ENCODE results near the gene CBLIF.
"Not testable (repeated sequence)": the region's sequence is repeated elsewhere in the genome, so short reads cannot be mapped to it uniquely, and the experiment has no call there.

Gene CBLIF

GRCh38 chr11:59829358-59829757 lies 15.9 kb downstream of the CBLIF start:
- Histone ChIP-seq H3K36me3 (ENCODE audit: control insufficient read depth, low read length) (no peaks in the 10 kb centered on the region), H3K79me2 (ENCODE audit: control insufficient read depth, low read length) (no peaks in the 10 kb centered on the region), H3K4me3 (ENCODE audit: low read length) (no peak overlapping the region), H4K20me1 (ENCODE audit: control insufficient read depth, insufficient read depth, low read depth, low read length) (no peaks in the 10 kb centered on the region), H3K27ac (ENCODE audit: low read depth, low read length) (no peak overlapping the region), H3F3A (ENCODE audit: control insufficient read depth, insufficient read depth) (no peaks in the 10 kb centered on the region), H3K4me1 (ENCODE audit: control insufficient read depth, low read length) (no peaks in the 10 kb centered on the region), H3K4me2 (ENCODE audit: low read length) (no peak overlapping the region), H3K9me2 (replicated peaks; ENCODE audit: control insufficient read depth, low read length) (no peaks in the 10 kb centered on the region), H3K9me3 (ENCODE audit: control insufficient read depth, insufficient read depth, low read length) (no peaks in the 10 kb centered on the region), H3K27me3 (ENCODE audit: control insufficient read depth, low read length) (no peaks in the 10 kb centered on the region)
- TF ChIP-seq EZH2phosphoT487 (IDR thresholded peaks at IDR 0.05; ENCODE audit: borderline replicate concordance, low read length) = no peak
- TF ChIP-seq CTCF (IDR thresholded peaks at IDR 0.05; ENCODE audit: low read depth, low read length, poor library complexity, severe bottlenecking) = no peak

- H4K20me1 ChIP-seq (ENCODE audit: control insufficient read depth, insufficient read depth, low read depth, low read length) = no peaks in the 10 kb centered on the region
- no peak overlapping the region for H3K27ac ChIP-seq (ENCODE audit: low read depth, low read length)
- peaks cover 7% of the 10 kb centered on the region for H3F3A ChIP-seq (ENCODE audit: control insufficient read depth, insufficient read depth)
- H3K79me2 ChIP-seq (ENCODE audit: control insufficient read depth, low read length) = no peaks in the 10 kb centered on the region
- H3K9me2 ChIP-seq (replicated peaks; ENCODE audit: control insufficient read depth, low read length) = no peaks in the 10 kb centered on the region
- H3K4me3 ChIP-seq (ENCODE audit: low read length) = no peak overlapping the region
- TF ChIP-seq CTCF (IDR thresholded peaks at IDR 0.05; ENCODE audit: low read depth, low read length, poor library complexity, severe bottlenecking) = peak; percentile 66
- TF ChIP-seq EZH2phosphoT487 (IDR thresholded peaks at IDR 0.05; ENCODE audit: borderline replicate concordance, low read length) = no peak
- no peaks in the 10 kb centered on the region for H3K9me3 ChIP-seq (ENCODE audit: control insufficient read depth, insufficient read depth, low read length)
- peaks cover 38% of the 10 kb centered on the region for H3K4me1 ChIP-seq (ENCODE audit: control insufficient read depth, low read length)
- no peaks in the 10 kb centered on the region for H3K36me3 ChIP-seq (ENCODE audit: control insufficient read depth, low read length)
- no peaks in the 10 kb centered on the region for H3K27me3 ChIP-seq (ENCODE audit: control insufficient read depth, low read length)
- peak overlapping the region; percentile 35; the same call in 1 of the 2 replicates for H3K4me2 ChIP-seq (ENCODE audit: low read length)
These were observed 22.2 kb downstream of the CBLIF start for GRCh38 chr11:59822989-59823566.

GRCh38 chr11:59818572-59818971 lies 26.7 kb downstream of the CBLIF start:
- Histone ChIP-seq H3K9me2 (replicated peaks; ENCODE audit: control insufficient read depth, low read length) (no peaks in the 10 kb centered on the region), H3K36me3 (ENCODE audit: control insufficient read depth, low read length) (no peaks in the 10 kb centered on the region), H3K27ac (ENCODE audit: low read depth, low read length) (peak overlapping the region; percentile 48), H3K4me3 (ENCODE audit: low read length) (peak overlapping the region; percentile 27), H3K79me2 (ENCODE audit: control insufficient read depth, low read length) (no peaks in the 10 kb centered on the region), H4K20me1 (ENCODE audit: control insufficient read depth, insufficient read depth, low read depth, low read length) (no peaks in the 10 kb centered on the region), H3F3A (ENCODE audit: control insufficient read depth, insufficient read depth) (peaks cover 5% of the 10 kb centered on the region), H3K4me2 (ENCODE audit: low read length) (peak overlapping the region; percentile 52), H3K4me1 (ENCODE audit: control insufficient read depth, low read length) (peaks cover 79% of the 10 kb centered on the region), H3K9me3 (ENCODE audit: control insufficient read depth, insufficient read depth, low read length) (no peaks in the 10 kb centered on the region), H3K27me3 (ENCODE audit: control insufficient read depth, low read length) (no peaks in the 10 kb centered on the region)
- no peak for TF ChIP-seq EZH2phosphoT487 (IDR thresholded peaks at IDR 0.05; ENCODE audit: borderline replicate concordance, low read length)
- no peak for TF ChIP-seq CTCF (IDR thresholded peaks at IDR 0.05; ENCODE audit: low read depth, low read length, poor library complexity, severe bottlenecking)

GRCh38 chr11:59816434-59816833 lies 28.9 kb downstream of the CBLIF start:
- Histone ChIP-seq H3K4me3 (ENCODE audit: low read length) (peak overlapping the region; percentile 48), H3K27ac (ENCODE audit: low read depth, low read length) (peak overlapping the region; percentile 48), H3K4me2 (ENCODE audit: low read length) (peak overlapping the region; percentile 61), H3K4me1 (ENCODE audit: control insufficient read depth, low read length) (peaks cover 68% of the 10 kb centered on the region)
- H3K9me3 ChIP-seq (ENCODE audit: control insufficient read depth, insufficient read depth, low read length); H3K36me3 ChIP-seq (ENCODE audit: control insufficient read depth, low read length); H4K20me1 ChIP-seq (ENCODE audit: control insufficient read depth, insufficient read depth, low read depth, low read length); H3K9me2 ChIP-seq (replicated peaks; ENCODE audit: control insufficient read depth, low read length); H3K27me3 ChIP-seq (ENCODE audit: control insufficient read depth, low read length); H3K79me2 ChIP-seq (ENCODE audit: control insufficient read depth, low read length); H3F3A ChIP-seq (ENCODE audit: control insufficient read depth, insufficient read depth): not testable (repeated sequence)
